ENCODE measurements around the gene METTL14.

METTL14 gene

DNA sequence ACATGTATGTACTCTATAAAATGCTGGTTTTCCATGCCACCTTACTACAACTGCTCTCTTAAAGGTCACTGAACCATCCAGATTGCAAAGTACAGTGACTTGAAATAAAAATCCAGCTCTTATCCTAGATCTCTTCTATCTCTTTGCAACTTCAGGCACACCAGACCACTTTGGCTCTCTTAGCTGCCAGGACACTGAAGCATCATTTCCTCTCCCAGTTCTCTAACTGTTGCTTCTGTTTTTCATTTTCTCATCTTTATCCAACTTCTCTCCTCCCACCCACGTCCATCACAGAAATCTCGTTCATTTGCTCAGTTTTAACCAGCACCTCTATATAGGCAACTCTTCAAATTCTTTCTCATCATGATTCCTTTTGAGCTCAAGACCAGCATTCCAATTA lies 74.3 kb downstream of the METTL14 start:
- no peak for DNase-seq (ENCODE audit: low read depth in 2 of 2)

DNA sequence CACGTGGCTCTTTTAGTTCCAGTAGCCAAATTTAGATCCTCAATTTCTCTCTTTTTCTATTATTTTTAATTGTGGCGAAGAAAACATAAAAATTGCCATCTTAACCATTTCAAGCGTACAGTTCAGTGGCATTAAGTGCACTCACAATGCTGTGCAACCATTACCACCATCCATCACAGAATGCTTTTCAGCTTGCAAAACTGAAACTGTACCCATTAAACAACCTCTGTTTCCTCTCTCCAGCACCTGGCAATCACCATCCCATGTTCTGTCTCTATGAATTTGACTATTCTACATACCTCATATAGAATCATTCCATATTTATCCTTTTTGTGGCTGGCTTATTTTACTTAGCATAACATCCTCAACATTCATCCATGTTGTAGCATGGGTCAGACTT lies 74.9 kb downstream of the METTL14 start:
- DNase-seq (ENCODE audit: low read depth in 2 of 2) = no peak

DNA sequence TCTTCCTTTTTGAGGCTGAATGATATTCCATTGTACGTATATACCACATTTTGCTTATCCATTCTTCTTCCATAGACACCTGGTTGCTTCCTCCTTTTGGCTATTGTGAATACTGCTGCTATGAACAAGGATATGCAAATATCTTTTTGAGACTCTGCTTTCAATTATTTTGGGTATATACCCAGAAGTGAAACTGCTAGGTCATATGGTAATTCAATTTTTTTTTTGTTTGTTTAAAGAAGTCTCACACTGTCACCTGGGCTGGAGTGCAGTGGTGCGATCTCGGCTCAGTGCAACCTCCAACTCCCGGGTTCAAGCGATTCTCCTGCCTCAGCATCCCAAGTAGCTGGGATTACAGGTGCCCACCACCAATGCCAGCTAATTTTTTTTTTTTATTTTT lies 75.3 kb downstream of the METTL14 start:
- DNase-seq (ENCODE audit: low read depth in 2 of 2) = no peak

DNA sequence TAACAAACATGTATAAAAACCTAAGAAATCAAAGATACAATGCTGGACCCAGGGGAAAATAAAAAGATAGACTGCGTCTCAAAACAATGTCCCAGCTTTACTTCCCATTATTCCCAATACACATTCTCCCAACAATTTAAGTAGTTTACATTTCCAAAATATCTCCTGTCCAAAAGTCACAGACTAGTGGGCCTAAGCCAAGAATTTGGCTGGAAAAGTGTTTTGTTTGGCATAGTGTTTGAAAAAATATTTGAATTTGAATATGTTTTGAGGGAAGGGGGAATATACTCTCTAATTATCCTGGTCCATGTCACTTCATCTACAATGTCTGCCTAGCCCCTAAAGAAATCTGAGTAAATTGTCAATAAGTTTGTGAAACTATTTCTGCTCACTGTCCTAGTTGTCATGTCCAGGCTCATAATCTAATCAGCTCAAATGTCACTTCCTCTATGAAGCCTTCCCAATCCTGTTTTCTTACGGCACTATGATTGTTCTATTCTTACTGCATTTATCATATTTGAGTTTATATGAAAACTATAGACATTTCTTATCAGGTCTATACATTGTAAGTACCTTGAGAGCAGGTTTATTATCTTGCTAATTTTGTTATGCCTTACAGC lies 76.3 kb downstream of the METTL14 start:
- no peak for DNase-seq (ENCODE audit: low read depth in 2 of 2)

DNA sequence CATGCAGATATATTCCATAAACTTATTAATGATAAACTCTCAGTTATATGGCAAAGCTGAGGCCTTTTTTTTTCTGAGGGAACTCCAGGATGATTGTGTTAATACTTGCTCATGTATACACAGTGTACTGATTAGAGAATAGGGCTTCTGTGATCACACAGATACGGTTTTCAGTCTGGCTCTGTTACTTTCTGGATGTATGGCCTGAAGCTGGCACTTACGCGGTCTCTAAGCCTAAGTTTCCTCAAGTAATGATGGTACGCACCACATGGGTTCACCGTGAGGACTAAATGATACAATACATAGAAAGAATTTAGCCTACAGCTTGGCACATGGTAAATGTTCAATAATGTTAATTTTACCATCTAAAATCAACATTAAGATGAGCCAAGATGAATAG lies 77.0 kb downstream of the METTL14 start:
- DNase-seq (ENCODE audit: low read depth in 2 of 2) = no peak

DNA sequence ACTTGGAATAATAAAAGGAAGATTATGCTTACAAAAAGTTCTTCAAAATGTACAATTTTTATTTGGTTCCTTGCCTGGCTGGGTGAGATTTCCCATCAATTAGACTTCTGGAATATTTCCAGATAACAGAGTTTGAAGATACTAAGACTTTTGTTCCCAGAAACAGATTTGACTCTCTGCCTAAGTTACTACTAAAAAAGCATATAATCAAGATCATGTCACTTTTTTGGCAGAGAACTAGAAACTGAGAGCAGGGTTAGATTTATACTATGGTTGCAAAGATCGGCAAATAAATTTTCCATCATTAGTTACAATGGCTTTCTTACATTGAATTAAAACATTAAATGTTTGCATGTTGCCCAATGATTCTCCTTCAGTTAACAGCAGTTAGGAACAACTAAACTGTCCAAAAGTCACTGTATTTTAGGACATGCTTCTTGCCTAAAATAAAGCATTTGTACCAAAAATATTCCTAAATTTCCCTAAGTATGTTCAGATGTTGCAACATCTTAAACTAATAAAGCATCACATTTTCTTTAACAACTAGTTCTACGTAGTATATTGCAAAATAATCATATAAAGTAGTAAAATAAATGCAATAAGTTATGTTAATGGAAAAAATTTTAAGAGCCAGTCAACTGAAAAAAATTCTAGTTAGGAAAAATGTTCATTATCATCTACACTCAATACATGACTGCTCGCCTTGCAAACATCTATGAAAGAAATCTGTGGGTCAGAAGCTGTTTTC lies 77.7 kb downstream of the METTL14 start:
- DNase-seq (ENCODE audit: low read depth in 2 of 2) = no peak

All from stimulated activated CD4-positive, alpha-beta T cell treated with anti-CD3 and anti-CD28 coated beads, Interleukin-15, amount 100 ng/mL, for 48 hours (primary cell).